Aorta (tissue), 5 donors: Measurements from ENCODE around the gene HSD17B3. TPM values are rescaled to one million over a fixed set of nuclear protein-coding genes. Genes with fewer than 3 reads are reported as not detected.

ENCODE experiments used
- ATAC-seq: fragments of 200-7000 bp; cut with Tn5 transposase; one replicate; pipeline ENCODE4 v1.9.1; 2022; ENCODE audit warnings: moderate library complexity; ENCODE audit not compliant: low FRiP score
- DNase-seq, 2 donors: peaks; one replicate each; pipeline ENCODE4 v3.0.0-alpha.2; 2020
- H3K27ac ChIP-seq, 2 donors: one replicate each; pipeline ENCODE4 v1.5.1; 2013; ENCODE audit warnings: low read length in 2 of 2, mild to moderate bottlenecking in 2 of 2, moderate library complexity in 2 of 2, control low read depth in 1 of 2, inconsistent platforms in 1 of 2, low read depth in 1 of 2
- H3K27me3 ChIP-seq, 2 donors: one replicate each; pipeline ENCODE4 v1.6.1; 2013; ENCODE audit warnings: control low read depth in 1 of 2, low read length in 1 of 2, mild to moderate bottlenecking in 1 of 2, moderate library complexity in 1 of 2; ENCODE audit not compliant: insufficient read depth in 2 of 2, control insufficient read depth in 1 of 2
- H3K36me3 ChIP-seq, 2 donors: one replicate each; pipeline ENCODE4 v1.6.1; 2013; ENCODE audit warnings: control low read depth in 1 of 2, low read length in 1 of 2, mild to moderate bottlenecking in 1 of 2; ENCODE audit not compliant: insufficient read depth in 2 of 2, control insufficient read depth in 1 of 2
- H3K4me1 ChIP-seq, 2 donors: one replicate each; pipeline ENCODE4 v1.6.1; 2013; ENCODE audit warnings: low read length in 2 of 2, control low read depth in 1 of 2, mild to moderate bottlenecking in 1 of 2, moderate library complexity in 1 of 2; ENCODE audit not compliant: insufficient read depth in 2 of 2, control insufficient read depth in 1 of 2
- H3K4me3 ChIP-seq, 2 donors: one replicate each; pipeline ENCODE4 v1.5.1; 2013; ENCODE audit warnings: low read length in 2 of 2, control low read depth in 1 of 2, mild to moderate bottlenecking in 1 of 2
- H3K9me3 ChIP-seq: one replicate; pipeline ENCODE4 v1.6.1; 2013; ENCODE audit warnings: mild to moderate bottlenecking, low read length; ENCODE audit not compliant: control insufficient read depth
- WGBS, 2 donors: extraction: QIAGEN DNeasy Blood & Tissue Kit; methylation state at CpG; one replicate each; pipeline ENCODE4 v1.1.7; 2013; 5-methylcytosine and 5-hydroxymethylcytosine counted together
- intact Hi-C, 2 donors: fragments of 100-400 bp; cut with DNase I; formaldehyde crosslinking; loops; one replicate each; pipeline versions ENCODE4 v1.14.2 to v1.15.0; 2022
- polyA plus RNA-seq, 2 donors: library from polyadenylated mRNA; stranded (reverse); fragments of 200-250 nt; gene quantifications; one replicate each; pipeline ENCODE4 v1.2.3, GENCODE V29; 2013
- total RNA-seq, 2 donors: library from RNA; stranded (reverse); fragmentation: NEBNext Ultra II Directional; extraction: Animal tissue kit (Norgen Biotek cat#: 25700); gene quantifications; one replicate each; pipeline ENCODE4 v1.2.1, GENCODE V29; 2021
- donor health status: healthy with polysubstance abuse.
- donor health status: Bipolar disorder and iron deficiency.
- donor health status: DM: no; HTN: no; CAD: no.
- donor health status: DM: no; HTN: no; CAD: no.
- donor health status: DM: yes; HTN: yes; CAD: no.

Gene HSD17B3
- total and polyA plus RNA-seq, 4 donors: 2.2 to 17.7 (median 2.6) TPM; not detected in 1

DNA sequence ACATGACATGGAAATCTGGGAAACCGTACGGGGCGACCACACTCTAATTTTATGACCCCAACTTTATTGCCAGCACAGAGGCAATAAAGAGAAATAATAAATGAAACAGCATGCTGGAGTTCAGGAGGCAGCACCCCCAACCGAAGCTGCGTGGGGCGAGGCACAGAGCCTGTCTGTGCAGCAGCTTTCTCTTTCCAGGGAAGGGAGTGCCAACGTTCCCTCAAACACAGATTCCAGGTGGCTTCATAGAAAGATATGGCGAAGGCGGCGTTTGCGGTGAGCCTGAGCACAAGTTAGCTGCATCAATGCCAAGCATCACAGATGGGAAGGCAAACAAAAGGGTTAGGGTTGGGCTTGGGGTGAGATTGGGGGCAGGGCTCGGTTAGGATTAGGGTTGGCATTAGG, 114.8 kb downstream of the HSD17B3 start:
- intact Hi-C loops: no loop called here
- peaks cover 5% of the 10 kb centered on the region for H3K9me3 ChIP-seq
- ATAC-seq (no peak), DNase-seq (no peak)
- H3K4me1 ChIP-seq: no peaks in the 10 kb centered on the region
- no peaks in the 10 kb centered on the region for H3K36me3 ChIP-seq
- no peak overlapping the region for H3K4me3 ChIP-seq
- 82 to 88% methylated on average over 12 of the region's 12 CpGs for WGBS, 2 donors
- no peak overlapping the region for H3K27ac ChIP-seq
- H3K27me3 ChIP-seq: no peaks in the 10 kb centered on the region

DNA sequence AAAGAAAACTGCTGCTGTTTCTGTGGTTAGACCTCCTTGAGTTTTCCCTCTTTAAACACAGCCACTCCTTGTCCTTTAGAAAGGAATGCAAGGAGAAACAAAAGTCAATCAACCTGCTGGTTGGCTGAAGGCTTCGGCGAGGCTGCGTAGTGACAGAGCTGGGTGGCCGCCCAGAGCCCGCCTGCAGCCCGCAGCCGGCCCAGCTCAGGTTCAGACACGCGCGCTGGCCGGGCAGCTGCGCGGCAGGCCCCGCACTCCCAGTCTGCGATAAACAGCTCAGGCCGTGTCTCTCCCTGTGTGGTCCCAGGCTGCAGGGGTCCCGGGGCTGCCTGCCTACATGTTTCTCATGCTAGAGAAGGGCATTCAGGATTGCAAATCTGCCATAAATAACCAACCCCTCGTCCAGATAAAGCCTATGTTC, 115.4 kb downstream of the HSD17B3 start:
- 2 to 4% methylated on average over 18 of the region's 18 CpGs for WGBS, 2 donors
- Histone ChIP-seq H3K36me3 (no peaks in the 10 kb centered on the region), H3K4me1 (no peaks in the 10 kb centered on the region), H3K9me3 (peaks cover 5% of the 10 kb centered on the region), H3K27ac (no peak overlapping the region), H3K4me3 (no peak overlapping the region), H3K27me3 (no peaks in the 10 kb centered on the region)
- intact Hi-C loops: no loop called here
- DNase-seq (no peak), ATAC-seq (peak; percentile 73)

DNA sequence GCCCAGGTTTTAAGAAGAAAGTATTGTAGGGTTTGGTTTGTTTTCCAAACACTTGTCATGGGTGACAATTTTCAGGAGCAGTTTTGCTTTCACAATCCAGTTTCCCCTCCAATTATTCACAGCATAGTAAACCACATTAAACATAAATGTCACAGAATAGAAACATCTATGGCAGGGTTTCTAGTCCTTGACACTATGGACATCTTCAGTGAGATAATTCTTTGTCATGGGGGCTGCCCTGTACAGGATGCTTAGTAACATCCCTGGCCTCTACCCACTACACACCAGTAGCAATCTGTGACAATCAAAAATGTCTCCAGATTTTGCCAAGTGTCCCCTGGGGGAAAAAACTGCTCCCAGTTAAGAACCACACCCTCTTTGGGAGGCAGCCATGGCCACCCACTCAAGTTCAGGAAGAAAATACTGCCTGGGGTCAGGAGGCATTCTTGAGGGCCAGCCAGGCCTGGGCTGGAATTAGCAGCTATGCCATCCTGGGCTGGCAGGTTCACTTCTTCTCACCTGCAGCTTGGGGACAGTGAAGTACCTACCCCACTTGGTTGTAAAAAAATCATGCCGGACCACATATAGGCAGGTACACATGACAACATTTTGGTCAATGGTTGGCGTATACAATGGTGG, 116.3 kb downstream of the HSD17B3 start:
- H3K27me3 ChIP-seq: no peaks in the 10 kb centered on the region
- ATAC-seq (no peak), DNase-seq (no peak)
- H3K4me1 ChIP-seq: no peaks in the 10 kb centered on the region
- H3K27ac ChIP-seq: no peak overlapping the region
- no peaks in the 10 kb centered on the region for H3K36me3 ChIP-seq
- no peak overlapping the region for H3K4me3 ChIP-seq
- intact Hi-C loops: no loop called here
- peaks cover 5% of the 10 kb centered on the region for H3K9me3 ChIP-seq
- 97 to 98% methylated on average over 2 of the region's 2 CpGs for WGBS, 2 donors

Other genes starting within 250 kb of the HSD17B3 start
- 10 to 100 TPM; 18.0 to 22.0 TPM for gene SLC35D2, start 81.5 kb upstream of the HSD17B3 start, total RNA-seq
- gene SLC35D2, start 81.5 kb upstream of the HSD17B3 start, polyA plus RNA-seq: 10 to 100 TPM; 20.0 to 21.7 TPM
- 1 to 10 TPM; 1.3 to 1.8 TPM for gene ZNF367, start 116.2 kb upstream of the HSD17B3 start, total RNA-seq
- 1 to 10 TPM; 1.4 TPM for gene ZNF367, start 116.2 kb upstream of the HSD17B3 start, polyA plus RNA-seq
- 10 to 100 TPM; 29.0 to 37.0 TPM for gene HABP4, start 148.0 kb upstream of the HSD17B3 start, total RNA-seq
- gene HABP4, start 148.0 kb upstream of the HSD17B3 start, polyA plus RNA-seq: 10 to 100 TPM; 48.6 to 66.9 TPM